Measurements from ENCODE around the gene SLC35A3. TPM values are rescaled to one million over a fixed set of nuclear protein-coding genes. Genes with fewer than 3 reads are reported as not detected.
"Not testable (repeated sequence)": the region's sequence is repeated elsewhere in the genome, so short reads cannot be mapped to it uniquely, and the experiment has no call there.

SLC35A3 gene
- total RNA-seq, 1 experiment from 2014 or later = 66.2 TPM

DNA sequence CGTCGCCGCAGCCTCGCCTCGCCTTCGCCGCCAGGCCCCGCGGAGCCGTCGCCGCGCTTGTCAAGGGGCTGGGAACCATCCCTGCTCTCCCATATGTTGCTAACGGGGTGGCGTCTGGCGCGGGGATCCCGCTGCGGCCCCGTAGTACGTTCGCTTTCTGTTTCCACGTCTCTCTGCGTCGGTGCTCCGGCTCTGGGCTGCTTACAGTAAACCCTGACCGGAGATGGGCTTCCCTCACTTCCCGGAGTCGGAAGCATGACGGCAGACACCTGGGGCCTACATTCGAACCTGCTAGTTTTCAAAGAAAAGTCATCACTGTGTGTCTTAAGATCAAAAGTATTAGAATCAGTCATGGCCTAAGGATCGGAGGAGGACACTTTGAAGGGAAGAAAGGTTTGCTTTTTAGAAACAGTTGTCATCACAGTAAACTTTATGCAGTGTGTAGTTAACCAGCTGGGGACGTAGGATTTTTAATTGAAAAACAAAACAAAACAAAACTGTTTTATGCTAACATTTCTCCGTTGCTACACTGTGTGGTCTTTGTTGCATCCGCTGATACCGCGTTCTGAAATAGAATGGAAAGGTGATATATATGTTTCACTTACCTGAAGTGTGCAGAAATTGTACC is 69.0 kb downstream of the SLC35A3 start:
- H2AFZ ChIP-seq (ENCODE audit: low read length) = no peak overlapping the region
- H3K4me3 ChIP-seq (ENCODE audit: low read length) = peak overlapping the region; percentile 94
- no peaks in the 10 kb centered on the region for H3K9me3 ChIP-seq (ENCODE audit: low read length)
- peaks cover 51% of the 10 kb centered on the region for H3K4me1 ChIP-seq (ENCODE audit: low read length)
- H3K79me2 ChIP-seq (ENCODE audit: low read length) = peaks cover 83% of the 10 kb centered on the region
- peak overlapping the region; percentile 86 for H3K4me2 ChIP-seq (ENCODE audit: low read depth, low read length, poor library complexity, severe bottlenecking)
- peaks cover 14% of the 10 kb centered on the region for H3K36me3 ChIP-seq (ENCODE audit: insufficient read depth, low read length)
- H3K9me2 ChIP-seq (replicated peaks; ENCODE audit: insufficient read depth, low read length) = no peaks in the 10 kb centered on the region
- peak overlapping the region; percentile 80 for H3K27ac ChIP-seq (ENCODE audit: low read length)
- DNase-seq = peak; percentile 85
- H3K9ac ChIP-seq (ENCODE audit: low read length) = peak overlapping the region; percentile 90
- H3K27me3 ChIP-seq (ENCODE audit: low read length) = no peaks in the 10 kb centered on the region
- no peaks in the 10 kb centered on the region for H4K20me1 ChIP-seq (ENCODE audit: insufficient read depth, low read depth, low read length)

DNA sequence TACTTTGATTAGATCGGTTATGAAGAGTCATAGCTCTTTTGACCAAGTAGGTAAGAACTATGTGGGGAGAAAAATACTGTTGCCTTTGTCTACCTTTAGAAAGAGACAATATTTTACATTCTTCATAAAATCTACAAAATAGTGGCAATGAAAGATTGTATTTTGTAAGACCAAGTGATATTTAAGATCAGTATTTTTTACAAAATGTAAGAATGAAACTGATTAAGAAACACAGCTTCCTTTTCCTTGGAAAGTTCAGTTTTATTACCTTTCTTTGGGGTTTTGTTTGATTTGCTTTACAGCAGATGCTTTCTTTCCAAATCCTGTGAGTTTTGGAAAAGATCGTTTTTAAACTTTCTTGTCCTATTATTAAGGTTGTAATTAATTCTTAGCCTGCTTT is 69.8 kb downstream of the SLC35A3 start:
- Histone ChIP-seq H3K9me3 (ENCODE audit: low read length) (no peaks in the 10 kb centered on the region), H2AFZ (ENCODE audit: low read length) (no peak overlapping the region), H4K20me1 (ENCODE audit: insufficient read depth, low read depth, low read length) (no peaks in the 10 kb centered on the region), H3K27me3 (ENCODE audit: low read length) (no peaks in the 10 kb centered on the region), H3K4me2 (ENCODE audit: low read depth, low read length, poor library complexity, severe bottlenecking) (peak overlapping the region; percentile 86), H3K27ac (ENCODE audit: low read length) (peak overlapping the region; percentile 80), H3K79me2 (ENCODE audit: low read length) (peaks cover 91% of the 10 kb centered on the region), H3K9me2 (replicated peaks; ENCODE audit: insufficient read depth, low read length) (no peaks in the 10 kb centered on the region), H3K4me1 (ENCODE audit: low read length) (peaks cover 59% of the 10 kb centered on the region), H3K9ac (ENCODE audit: low read length) (peak overlapping the region; percentile 90), H3K36me3 (ENCODE audit: insufficient read depth, low read length) (peaks cover 19% of the 10 kb centered on the region), H3K4me3 (ENCODE audit: low read length) (peak overlapping the region; percentile 94)
- DNase-seq = no peak

DNA sequence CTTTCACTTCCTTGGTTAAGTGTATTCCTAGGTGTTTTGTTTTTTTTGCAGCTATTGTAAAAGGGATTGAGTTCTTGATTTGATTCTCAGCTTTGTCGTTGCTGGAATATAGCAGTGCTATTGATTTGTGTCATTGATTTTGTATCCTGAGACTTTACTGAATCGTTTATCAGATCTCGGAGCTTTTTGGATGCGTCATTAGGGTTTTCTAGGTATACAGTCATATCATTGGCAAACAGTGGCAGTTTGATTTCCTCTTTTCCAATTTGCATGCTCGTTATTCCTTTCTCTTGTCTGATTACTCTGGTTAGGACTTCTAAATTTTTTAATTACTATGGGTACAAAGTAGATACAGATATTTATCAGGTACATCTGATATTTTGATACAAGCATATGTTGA is 75.4 kb downstream of the SLC35A3 start:
- H3K9me3 ChIP-seq (ENCODE audit: low read length) = no peaks in the 10 kb centered on the region
- peak overlapping the region; percentile 53 for H3K4me2 ChIP-seq (ENCODE audit: low read depth, low read length, poor library complexity, severe bottlenecking)
- no peak overlapping the region for H3K4me3 ChIP-seq (ENCODE audit: low read length)
- DNase-seq = no peak
- peaks cover 12% of the 10 kb centered on the region; the same call in 1 of the 2 replicates for H4K20me1 ChIP-seq (ENCODE audit: insufficient read depth, low read depth, low read length)
- H3K9ac ChIP-seq (ENCODE audit: low read length) = no peak overlapping the region
- H3K27ac ChIP-seq (ENCODE audit: low read length) = 0 out of 2 replicates have a peak overlapping the region, but pooled peaks have one; percentile 11
- peaks cover 100% of the 10 kb centered on the region for H3K79me2 ChIP-seq (ENCODE audit: low read length)
- peaks cover 69% of the 10 kb centered on the region for H3K4me1 ChIP-seq (ENCODE audit: low read length)
- no peaks in the 10 kb centered on the region for H3K27me3 ChIP-seq (ENCODE audit: low read length)
- no peaks in the 10 kb centered on the region for H3K9me2 ChIP-seq (replicated peaks; ENCODE audit: insufficient read depth, low read length)
- H3K36me3 ChIP-seq (ENCODE audit: insufficient read depth, low read length) = peaks cover 32% of the 10 kb centered on the region
- no peak overlapping the region for H2AFZ ChIP-seq (ENCODE audit: low read length)

- not testable (repeated sequence) for H3K27ac ChIP-seq (ENCODE audit: low read length); H3K9ac ChIP-seq (ENCODE audit: low read length); H3K4me2 ChIP-seq (ENCODE audit: low read depth, low read length, poor library complexity, severe bottlenecking); H3K9me3 ChIP-seq (ENCODE audit: low read length); H3K9me2 ChIP-seq (replicated peaks; ENCODE audit: insufficient read depth, low read length); H3K4me3 ChIP-seq (ENCODE audit: low read length); H3K27me3 ChIP-seq (ENCODE audit: low read length); H2AFZ ChIP-seq (ENCODE audit: low read length); DNase-seq
- H3K79me2 ChIP-seq (ENCODE audit: low read length) = peaks cover 100% of the 10 kb centered on the region
- H3K36me3 ChIP-seq (ENCODE audit: insufficient read depth, low read length) = peaks cover 31% of the 10 kb centered on the region
- peaks cover 12% of the 10 kb centered on the region; the same call in 1 of the 2 replicates for H4K20me1 ChIP-seq (ENCODE audit: insufficient read depth, low read depth, low read length)
- peaks cover 53% of the 10 kb centered on the region for H3K4me1 ChIP-seq (ENCODE audit: low read length)
Measured at GRCh38 chr1:100047235-100047708, 77.5 kb downstream of the SLC35A3 start.

- H3K4me2 ChIP-seq (ENCODE audit: low read depth, low read length, poor library complexity, severe bottlenecking) = no peak overlapping the region
- peaks cover 22% of the 10 kb centered on the region for H3K36me3 ChIP-seq (ENCODE audit: insufficient read depth, low read length)
Measured at GRCh38 chr1:100050139-100050538, 80.3 kb downstream of the SLC35A3 start.

DNA sequence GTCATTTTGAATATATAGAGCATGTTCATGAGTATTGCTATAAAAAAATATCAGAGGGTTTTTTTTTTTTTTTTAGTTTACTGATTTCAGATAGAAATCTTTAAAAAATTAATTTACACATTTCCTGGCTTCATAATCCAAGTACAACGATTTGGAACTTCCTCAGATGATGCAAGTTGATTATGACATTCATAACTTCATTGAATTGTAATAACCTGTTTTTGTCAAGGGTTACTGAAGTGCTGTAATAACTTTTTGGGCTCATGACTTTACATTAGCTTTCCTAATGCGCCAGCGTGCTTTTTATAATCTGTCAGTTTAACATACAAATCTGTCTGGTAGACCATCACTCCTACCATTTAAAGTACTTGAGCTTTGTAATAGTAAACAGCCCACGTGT is 81.6 kb downstream of the SLC35A3 start:
- Histone ChIP-seq H3K27ac (ENCODE audit: low read length) (no peak overlapping the region), H3K9me3 (ENCODE audit: low read length) (no peaks in the 10 kb centered on the region), H3K9me2 (replicated peaks; ENCODE audit: insufficient read depth, low read length) (no peaks in the 10 kb centered on the region), H4K20me1 (ENCODE audit: insufficient read depth, low read depth, low read length) (peaks cover 12% of the 10 kb centered on the region; the same call in 1 of the 2 replicates), H3K36me3 (ENCODE audit: insufficient read depth, low read length) (peaks cover 23% of the 10 kb centered on the region), H3K27me3 (ENCODE audit: low read length) (no peaks in the 10 kb centered on the region), H3K4me1 (ENCODE audit: low read length) (peaks cover 26% of the 10 kb centered on the region), H3K4me3 (ENCODE audit: low read length) (no peak overlapping the region), H3K9ac (ENCODE audit: low read length) (no peak overlapping the region), H3K79me2 (ENCODE audit: low read length) (peaks cover 97% of the 10 kb centered on the region), H3K4me2 (ENCODE audit: low read depth, low read length, poor library complexity, severe bottlenecking) (no peak overlapping the region), H2AFZ (ENCODE audit: low read length) (no peak overlapping the region)
- no peak for DNase-seq

More at GRCh38 chr1:100050139-100050538, 80.3 kb downstream of the SLC35A3 start:
- Histone ChIP-seq H3K27me3 (ENCODE audit: low read length) (no peaks in the 10 kb centered on the region), H3K79me2 (ENCODE audit: low read length) (peaks cover 97% of the 10 kb centered on the region), H3K4me1 (ENCODE audit: low read length) (peaks cover 39% of the 10 kb centered on the region), H2AFZ (ENCODE audit: low read length) (no peak overlapping the region), H3K27ac (ENCODE audit: low read length) (peak overlapping the region; percentile 46), H3K4me3 (ENCODE audit: low read length) (no peak overlapping the region), H4K20me1 (ENCODE audit: insufficient read depth, low read depth, low read length) (peaks cover 12% of the 10 kb centered on the region; the same call in 1 of the 2 replicates), H3K9me2 (replicated peaks; ENCODE audit: insufficient read depth, low read length) (no peaks in the 10 kb centered on the region), H3K9ac (ENCODE audit: low read length) (no peak overlapping the region), H3K9me3 (ENCODE audit: low read length) (no peaks in the 10 kb centered on the region)
- no peak for DNase-seq

DNA sequence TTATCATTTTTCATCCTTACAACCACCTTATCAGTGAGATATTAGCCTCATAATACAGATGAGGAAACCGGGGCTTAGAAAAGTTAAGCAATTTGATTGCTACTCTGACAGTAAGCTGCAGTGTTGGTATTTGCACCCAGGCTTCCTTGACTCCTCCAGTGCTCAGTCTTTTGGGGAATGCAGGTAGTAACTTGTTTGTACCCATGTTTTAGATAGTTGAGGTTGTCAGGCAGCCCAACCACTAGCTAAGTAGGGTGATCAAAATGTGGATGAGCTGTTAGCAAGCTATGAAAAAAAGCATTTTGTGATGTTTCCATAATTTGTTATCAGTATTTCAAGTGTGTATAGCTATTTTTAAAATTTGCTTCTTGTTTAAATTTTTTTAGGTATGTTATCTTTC is 82.1 kb downstream of the SLC35A3 start:
- Histone ChIP-seq H3K4me2 (ENCODE audit: low read depth, low read length, poor library complexity, severe bottlenecking) (no peak overlapping the region), H3K4me3 (ENCODE audit: low read length) (no peak overlapping the region), H3K27ac (ENCODE audit: low read length) (no peak overlapping the region), H3K36me3 (ENCODE audit: insufficient read depth, low read length) (peaks cover 23% of the 10 kb centered on the region), H3K4me1 (ENCODE audit: low read length) (peaks cover 25% of the 10 kb centered on the region), H3K27me3 (ENCODE audit: low read length) (no peaks in the 10 kb centered on the region), H3K9me3 (ENCODE audit: low read length) (no peaks in the 10 kb centered on the region), H4K20me1 (ENCODE audit: insufficient read depth, low read depth, low read length) (peaks cover 12% of the 10 kb centered on the region; the same call in 1 of the 2 replicates), H3K79me2 (ENCODE audit: low read length) (peaks cover 97% of the 10 kb centered on the region), H3K9ac (ENCODE audit: low read length) (no peak overlapping the region), H2AFZ (ENCODE audit: low read length) (no peak overlapping the region), H3K9me2 (replicated peaks; ENCODE audit: insufficient read depth, low read length) (no peaks in the 10 kb centered on the region)
- DNase-seq = no peak

DNA sequence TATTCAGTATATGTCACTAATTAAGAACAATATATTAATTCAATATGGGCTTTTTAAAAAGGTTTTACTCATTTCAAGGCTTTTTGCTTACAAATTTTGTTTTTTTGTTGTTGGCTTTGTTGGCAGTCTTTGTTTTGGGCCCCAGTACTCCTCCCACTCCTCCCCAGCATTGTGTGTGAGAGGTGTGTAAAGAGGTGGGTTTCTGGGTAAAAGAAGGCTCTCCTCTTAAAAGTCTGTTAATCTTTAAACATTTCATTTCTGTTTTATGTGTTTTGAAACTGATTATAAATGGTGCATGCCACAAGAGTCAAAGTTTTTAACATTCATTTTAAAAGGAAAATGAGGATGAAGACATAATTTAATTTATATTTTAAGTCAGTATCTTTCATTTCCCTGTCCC is 83.3 kb downstream of the SLC35A3 start:
- DNase-seq = no peak
- Histone ChIP-seq H3K27me3 (ENCODE audit: low read length) (no peaks in the 10 kb centered on the region), H3K79me2 (ENCODE audit: low read length) (peaks cover 97% of the 10 kb centered on the region), H3K36me3 (ENCODE audit: insufficient read depth, low read length) (peaks cover 31% of the 10 kb centered on the region), H3K4me1 (ENCODE audit: low read length) (peaks cover 21% of the 10 kb centered on the region), H3K9me2 (replicated peaks; ENCODE audit: insufficient read depth, low read length) (no peaks in the 10 kb centered on the region), H3K4me3 (ENCODE audit: low read length) (no peak overlapping the region), H3K9me3 (ENCODE audit: low read length) (no peaks in the 10 kb centered on the region), H3K4me2 (ENCODE audit: low read depth, low read length, poor library complexity, severe bottlenecking) (no peak overlapping the region), H4K20me1 (ENCODE audit: insufficient read depth, low read depth, low read length) (peaks cover 12% of the 10 kb centered on the region; the same call in 1 of the 2 replicates), H2AFZ (ENCODE audit: low read length) (no peak overlapping the region), H3K9ac (ENCODE audit: low read length) (no peak overlapping the region), H3K27ac (ENCODE audit: low read length) (no peak overlapping the region)
